ENCODE measurements around the gene KNSTRN.

KNSTRN gene

GRCh38 chr15:40427188-40427587 lies 44.7 kb downstream of the KNSTRN start (continued):
- TF ChIP-seq ZNF280D (tag by site-specific recombination; IDR thresholded peaks at IDR 0.05) (no peak), ZNF221 (tag by site-specific recombination; IDR thresholded peaks at IDR 0.05; ENCODE audit: borderline replicate concordance) (no peak), ZBTB44 (tag by site-specific recombination; IDR thresholded peaks at IDR 0.05) (no peak), ZNF449 (tag by site-specific recombination; IDR thresholded peaks at IDR 0.05) (no peak)

GRCh38 chr15:40428185-40428584 lies 45.7 kb downstream of the KNSTRN start:
- TF ChIP-seq ZNF140 (tag by site-specific recombination; IDR thresholded peaks at IDR 0.05), result no peak
- TF ChIP-seq ZNF518A (tag by site-specific recombination; conservative IDR thresholded peaks at IDR 0.05; ENCODE audit: low read depth), result no peak
- no peak for TF ChIP-seq ZNF654 (tag by site-specific recombination; IDR thresholded peaks at IDR 0.05; ENCODE audit: low read depth)
- no peak for TF ChIP-seq ZNF639 (tag by site-specific recombination; IDR thresholded peaks at IDR 0.05)
- TF ChIP-seq ZNF558 (tag by site-specific recombination; IDR thresholded peaks at IDR 0.05), result no peak
- H3K36me3 ChIP-seq (ENCODE audit: control insufficient read depth in 2 of 2, insufficient read depth in 1 of 2, low read length in 2 of 2), result no peaks in the 10 kb centered on the region; a peak in 1 of 3 replicates
- no peaks in the 10 kb centered on the region for H3K9me3 ChIP-seq (ENCODE audit: control insufficient read depth, insufficient read depth, low read depth, low read length)
- H3K4me3 ChIP-seq (ENCODE audit: low read depth, low read length), result no peak overlapping the region
- H3K4me1 ChIP-seq (ENCODE audit: control insufficient read depth, insufficient read depth, low read length), result no peaks in the 10 kb centered on the region
- ChIA-PET CTCF (no interaction called here), POLR2A (no interaction called here)
- H3K27ac ChIP-seq (ENCODE audit: extremely low read depth, low read depth, low read length), result no peak overlapping the region
